ENCODE measurements around the gene KCTD8.

KCTD8 gene

DNA sequence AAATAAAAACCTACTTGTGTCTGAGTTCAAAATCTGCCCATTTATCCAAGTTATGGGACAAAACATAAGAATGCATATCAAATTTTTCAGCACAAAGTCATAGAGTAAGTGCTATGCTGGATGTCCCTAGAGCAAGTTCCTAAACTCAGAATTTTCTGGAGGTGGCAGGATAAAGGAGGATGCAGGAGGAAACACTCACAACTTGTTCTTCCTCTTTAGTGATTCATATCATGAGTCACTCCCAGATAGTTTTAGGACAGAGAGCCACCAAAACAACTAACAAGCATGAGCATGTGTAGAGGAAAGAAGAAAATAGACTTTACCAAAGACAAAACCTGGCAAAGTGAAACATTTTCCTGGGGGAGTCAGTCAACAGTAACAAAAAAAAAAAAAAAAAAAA, 302.7 kb downstream of the KCTD8 start:
- TF ChIP-seq TAF1 (IDR thresholded peaks at IDR 0.05; ENCODE audit: borderline replicate concordance, insufficient read depth, low read length) (no peak), SIN3A (IDR thresholded peaks at IDR 0.05; ENCODE audit: borderline replicate concordance, insufficient read depth, low read length) (no peak), POLR2AphosphoS5 (IDR thresholded peaks at IDR 0.05; ENCODE audit: low read depth, low read length) (no peak), FOXP2 (optimal IDR thresholded peaks at IDR 0.05; ENCODE audit: borderline replicate concordance, extremely low read depth, extremely low read length, insufficient read depth) (no peak)
- TF ChIP-seq, protein P1, sequence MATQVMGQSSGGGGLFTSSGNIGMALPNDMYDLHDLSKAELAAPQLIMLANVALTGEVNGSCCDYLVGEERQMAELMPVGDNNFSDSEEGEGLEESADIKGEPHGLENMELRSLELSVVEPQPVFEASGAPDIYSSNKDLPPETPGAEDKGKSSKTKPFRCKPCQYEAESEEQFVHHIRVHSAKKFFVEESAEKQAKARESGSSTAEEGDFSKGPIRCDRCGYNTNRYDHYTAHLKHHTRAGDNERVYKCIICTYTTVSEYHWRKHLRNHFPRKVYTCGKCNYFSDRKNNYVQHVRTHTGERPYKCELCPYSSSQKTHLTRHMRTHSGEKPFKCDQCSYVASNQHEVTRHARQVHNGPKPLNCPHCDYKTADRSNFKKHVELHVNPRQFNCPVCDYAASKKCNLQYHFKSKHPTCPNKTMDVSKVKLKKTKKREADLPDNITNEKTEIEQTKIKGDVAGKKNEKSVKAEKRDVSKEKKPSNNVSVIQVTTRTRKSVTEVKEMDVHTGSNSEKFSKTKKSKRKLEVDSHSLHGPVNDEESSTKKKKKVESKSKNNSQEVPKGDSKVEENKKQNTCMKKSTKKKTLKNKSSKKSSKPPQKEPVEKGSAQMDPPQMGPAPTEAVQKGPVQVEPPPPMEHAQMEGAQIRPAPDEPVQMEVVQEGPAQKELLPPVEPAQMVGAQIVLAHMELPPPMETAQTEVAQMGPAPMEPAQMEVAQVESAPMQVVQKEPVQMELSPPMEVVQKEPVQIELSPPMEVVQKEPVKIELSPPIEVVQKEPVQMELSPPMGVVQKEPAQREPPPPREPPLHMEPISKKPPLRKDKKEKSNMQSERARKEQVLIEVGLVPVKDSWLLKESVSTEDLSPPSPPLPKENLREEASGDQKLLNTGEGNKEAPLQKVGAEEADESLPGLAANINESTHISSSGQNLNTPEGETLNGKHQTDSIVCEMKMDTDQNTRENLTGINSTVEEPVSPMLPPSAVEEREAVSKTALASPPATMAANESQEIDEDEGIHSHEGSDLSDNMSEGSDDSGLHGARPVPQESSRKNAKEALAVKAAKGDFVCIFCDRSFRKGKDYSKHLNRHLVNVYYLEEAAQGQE (IDR thresholded peaks at IDR 0.05; ENCODE audit: insufficient read depth in 1 of 2, low read depth in 2 of 2, low read length in 2 of 2), result no peak

DNA sequence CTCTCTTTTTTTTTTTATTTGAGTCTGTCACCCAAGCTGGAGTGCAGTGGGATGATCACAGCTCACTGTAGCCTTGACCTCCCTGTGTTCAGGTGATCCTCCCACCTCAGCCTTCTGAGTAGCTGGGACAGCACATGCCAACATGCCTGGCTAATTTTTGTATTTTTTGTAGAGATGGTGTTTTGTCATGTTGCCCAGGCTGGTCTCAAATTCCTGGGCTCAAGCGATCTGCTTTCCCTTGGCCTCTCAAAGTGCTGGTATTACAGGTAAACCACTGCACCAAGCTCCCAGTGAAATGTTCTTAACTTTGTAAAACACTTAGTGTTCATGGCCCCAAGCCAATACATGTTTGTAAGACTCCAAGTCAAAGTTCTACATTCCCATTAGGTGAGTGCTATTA, 316.1 kb downstream of the KCTD8 start:
- no peak for TF ChIP-seq FOXP2 (optimal IDR thresholded peaks at IDR 0.05; ENCODE audit: borderline replicate concordance, extremely low read depth, extremely low read length, insufficient read depth)
- TF ChIP-seq TAF1 (IDR thresholded peaks at IDR 0.05; ENCODE audit: borderline replicate concordance, insufficient read depth, low read length), result no peak
